ENCODE results near the gene MROH2A.

GRCh38 chr2:233841183-233841582 is 63.1 kb downstream of the MROH2A start:
- TF ChIP-seq CTCF (IDR thresholded peaks at IDR 0.05) (no peak), POLR2A (IDR thresholded peaks at IDR 0.05) (no peak), EP300 (IDR thresholded peaks at IDR 0.05) (no peak)

All from tibial nerve (tissue), 4 donors.